ENCODE results near the gene MTERF4. TPM values are rescaled to one million over a fixed set of nuclear protein-coding genes. Genes with fewer than 3 reads are reported as not detected.

Gene MTERF4
- total RNA-seq, 2 experiments from 2014 or later, result 33.2 to 36.6 TPM

DNA sequence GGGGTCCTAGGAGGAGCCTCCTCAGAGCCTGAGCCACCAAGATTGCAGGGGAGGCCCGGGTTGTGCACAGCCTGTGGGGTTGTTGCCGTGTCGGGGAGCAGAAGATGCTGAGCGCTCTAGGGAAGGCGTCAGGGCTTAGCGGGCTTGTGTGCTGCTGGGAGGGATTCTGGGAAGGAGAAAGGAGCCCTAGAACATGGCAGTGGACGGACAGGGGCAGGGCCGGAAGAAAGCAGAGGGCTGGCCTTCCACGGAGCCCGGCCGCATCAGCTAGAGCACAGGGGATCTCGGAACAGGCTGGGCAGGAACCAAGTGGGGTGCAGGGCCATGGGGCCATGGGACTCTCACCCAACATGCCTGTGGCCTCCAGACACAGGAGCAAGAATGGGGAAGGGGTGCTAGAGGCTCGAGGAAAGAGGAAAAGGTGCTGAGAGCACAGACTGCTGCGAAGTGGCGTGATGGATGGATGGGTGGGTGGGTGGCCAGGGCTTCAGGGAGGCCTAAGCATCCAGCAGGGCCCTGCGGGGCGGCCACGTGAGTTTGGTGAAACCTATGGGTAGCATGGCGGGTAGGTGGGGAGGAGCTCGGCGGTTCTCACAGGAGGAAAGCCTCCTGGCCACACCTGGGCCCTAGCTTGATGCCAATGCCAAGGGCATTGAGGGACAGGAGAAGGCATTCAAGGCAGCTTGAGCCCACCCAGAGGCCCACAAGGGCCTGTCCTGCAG lies 35.8 kb downstream of the MTERF4 start:
- no peaks in the 10 kb centered on the region for H3K36me3 Mint-ChIP-seq (ENCODE audit: low read depth)
- H3K27ac Mint-ChIP-seq, result no peak overlapping the region
- H3K9me3 Mint-ChIP-seq, result no peaks in the 10 kb centered on the region
- intact Hi-C loops (cut with micrococcal nuclease), result no loop called here
- H3K4me3 Mint-ChIP-seq, result no peak overlapping the region
- TF ChIP-seq, protein P1, sequence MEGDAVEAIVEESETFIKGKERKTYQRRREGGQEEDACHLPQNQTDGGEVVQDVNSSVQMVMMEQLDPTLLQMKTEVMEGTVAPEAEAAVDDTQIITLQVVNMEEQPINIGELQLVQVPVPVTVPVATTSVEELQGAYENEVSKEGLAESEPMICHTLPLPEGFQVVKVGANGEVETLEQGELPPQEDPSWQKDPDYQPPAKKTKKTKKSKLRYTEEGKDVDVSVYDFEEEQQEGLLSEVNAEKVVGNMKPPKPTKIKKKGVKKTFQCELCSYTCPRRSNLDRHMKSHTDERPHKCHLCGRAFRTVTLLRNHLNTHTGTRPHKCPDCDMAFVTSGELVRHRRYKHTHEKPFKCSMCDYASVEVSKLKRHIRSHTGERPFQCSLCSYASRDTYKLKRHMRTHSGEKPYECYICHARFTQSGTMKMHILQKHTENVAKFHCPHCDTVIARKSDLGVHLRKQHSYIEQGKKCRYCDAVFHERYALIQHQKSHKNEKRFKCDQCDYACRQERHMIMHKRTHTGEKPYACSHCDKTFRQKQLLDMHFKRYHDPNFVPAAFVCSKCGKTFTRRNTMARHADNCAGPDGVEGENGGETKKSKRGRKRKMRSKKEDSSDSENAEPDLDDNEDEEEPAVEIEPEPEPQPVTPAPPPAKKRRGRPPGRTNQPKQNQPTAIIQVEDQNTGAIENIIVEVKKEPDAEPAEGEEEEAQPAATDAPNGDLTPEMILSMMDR (IDR thresholded peaks at IDR 0.05), result no peak
- ATAC-seq (no peak), DNase-seq (no peak)
- CTCF ChIA-PET, result no interaction called here
- peaks cover 4% of the 10 kb centered on the region for H3K4me1 Mint-ChIP-seq (ENCODE audit: low read depth)
- POLR2A ChIA-PET, result no interaction called here
- no peaks in the 10 kb centered on the region for H3K27me3 Mint-ChIP-seq

DNA sequence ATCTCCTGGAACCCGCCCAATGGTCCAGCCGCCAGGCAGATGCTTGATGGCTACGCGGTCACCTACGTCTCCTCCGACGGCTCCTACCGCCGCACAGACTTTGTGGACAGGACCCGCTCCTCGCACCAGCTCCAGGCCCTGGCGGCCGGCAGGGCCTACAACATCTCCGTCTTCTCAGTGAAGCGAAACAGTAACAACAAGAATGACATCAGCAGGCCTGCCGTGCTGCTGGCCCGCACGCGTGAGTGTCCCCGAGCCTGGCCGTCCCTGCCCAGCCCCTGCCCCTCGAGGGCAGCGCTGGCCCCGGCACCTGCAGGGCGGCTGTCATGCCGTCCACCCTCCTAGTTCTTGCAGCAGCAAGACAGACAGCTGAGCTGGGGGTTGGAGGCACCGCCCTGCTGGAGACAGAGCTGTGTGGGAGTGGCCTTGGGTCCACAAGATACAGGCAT lies 36.7 kb downstream of the MTERF4 start:
- ChIA-PET POLR2A (no interaction called here), CTCF (interaction anchor here (1.3 kb wide), 1 partner anchor 13 kb away, joined by 8 read pairs; no protein-coding TSS in a partner anchor)
- no peak overlapping the region for H3K27ac Mint-ChIP-seq

DNA sequence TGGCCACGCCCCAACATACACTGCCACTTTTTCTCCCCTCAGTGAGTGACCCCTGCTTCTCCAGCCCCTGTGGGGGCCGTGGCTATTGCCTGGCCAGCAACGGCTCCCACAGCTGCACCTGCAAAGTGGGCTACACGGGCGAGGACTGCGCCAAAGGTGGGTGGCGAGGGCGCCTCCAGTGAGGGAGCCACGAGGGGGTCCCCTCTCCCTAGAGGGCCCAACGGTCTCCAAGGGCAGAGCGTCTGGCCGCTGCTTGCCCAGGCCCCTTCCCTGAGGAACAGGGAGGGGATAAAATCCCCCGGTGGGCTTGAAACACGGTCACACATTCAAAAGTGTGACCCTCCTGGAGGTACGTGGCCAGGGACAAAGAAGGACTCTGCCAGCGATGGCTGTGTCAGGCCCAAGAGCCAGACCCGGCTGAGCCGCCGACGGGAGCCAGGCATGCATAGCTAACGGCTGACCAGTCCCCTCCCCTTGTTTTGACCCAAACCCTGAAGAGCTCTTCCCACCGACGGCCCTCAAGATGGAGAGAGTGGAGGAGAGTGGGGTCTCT lies 37.2 kb downstream of the MTERF4 start:
- DNase-seq (no peak), ATAC-seq (no peak)
- intact Hi-C loops (cut with micrococcal nuclease), result no loop called here
- CTCF ChIA-PET, result interaction anchor here (1.3 kb wide), 1 partner anchor 13 kb away, joined by 8 read pairs; no protein-coding TSS in a partner anchor
- H3K36me3 Mint-ChIP-seq (ENCODE audit: low read depth), result no peaks in the 10 kb centered on the region
- H3K27me3 Mint-ChIP-seq, result no peaks in the 10 kb centered on the region
- H3K27ac Mint-ChIP-seq, result no peak overlapping the region
- POLR2A ChIA-PET, result no interaction called here
- peaks cover 4% of the 10 kb centered on the region for H3K4me1 Mint-ChIP-seq (ENCODE audit: low read depth)
- TF ChIP-seq, protein P1 (IDR thresholded peaks at IDR 0.05), result no peak
- no peak overlapping the region for H3K4me3 Mint-ChIP-seq
- H3K9me3 Mint-ChIP-seq, result no peaks in the 10 kb centered on the region

More for the DNA sequence above, 36.7 kb downstream of the MTERF4 start:
- no peak overlapping the region for H3K4me3 Mint-ChIP-seq
- H3K27me3 Mint-ChIP-seq, result no peaks in the 10 kb centered on the region
- TF ChIP-seq, protein P1 (IDR thresholded peaks at IDR 0.05), result no peak
- H3K36me3 Mint-ChIP-seq (ENCODE audit: low read depth), result no peaks in the 10 kb centered on the region
- intact Hi-C loops (cut with micrococcal nuclease), result no loop called here
- DNase-seq, result no peak
- H3K4me1 Mint-ChIP-seq (ENCODE audit: low read depth), result peaks cover 4% of the 10 kb centered on the region
- ATAC-seq, result no peak
- no peaks in the 10 kb centered on the region for H3K9me3 Mint-ChIP-seq

DNA sequence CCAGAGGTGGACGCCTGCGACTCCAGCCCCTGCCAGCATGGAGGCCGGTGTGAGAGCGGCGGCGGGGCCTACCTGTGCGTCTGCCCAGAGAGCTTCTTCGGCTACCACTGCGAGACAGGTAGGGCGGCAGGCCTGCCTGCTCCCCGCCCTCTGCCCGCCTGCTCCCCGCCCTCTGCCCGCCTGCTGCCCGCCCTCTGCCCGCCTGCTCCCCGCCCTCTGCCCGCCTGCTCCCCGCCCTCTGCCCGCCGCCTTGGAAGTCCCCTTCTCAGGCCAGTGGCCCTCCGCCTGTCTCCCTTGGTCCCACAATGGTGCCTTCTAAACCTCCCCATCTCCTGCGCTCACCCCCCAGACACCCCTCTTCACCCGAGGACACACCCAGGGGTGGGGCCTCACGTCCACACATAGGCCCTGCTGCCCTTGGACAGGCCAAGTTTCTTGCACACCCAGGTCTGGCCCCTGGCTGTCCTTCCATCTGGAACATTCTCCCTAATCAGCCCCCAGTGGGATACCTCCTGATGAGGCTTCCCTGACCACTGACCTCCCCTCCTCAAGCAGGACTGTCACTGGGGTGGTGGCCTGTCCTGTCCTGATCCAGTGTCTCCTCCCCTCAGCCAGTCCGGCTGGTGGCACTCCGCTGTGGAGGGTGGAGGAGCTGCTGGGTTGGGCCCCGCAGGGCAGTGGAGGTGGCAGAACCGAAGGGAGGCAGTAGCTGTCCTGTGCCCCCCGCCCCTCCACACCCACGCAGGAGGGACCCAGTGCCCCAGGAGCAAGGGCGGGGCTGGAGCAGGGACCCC lies 37.9 kb downstream of the MTERF4 start:
- ATAC-seq, result peak; percentile 90
- Mint-ChIP-seq H3K36me3 (ENCODE audit: low read depth) (no peaks in the 10 kb centered on the region), H3K27ac (no peak overlapping the region), H3K27me3 (no peaks in the 10 kb centered on the region), H3K4me3 (peak overlapping the region; percentile 2), H3K9me3 (no peaks in the 10 kb centered on the region), H3K4me1 (ENCODE audit: low read depth) (peaks cover 4% of the 10 kb centered on the region)
- ChIA-PET CTCF (interaction anchor here (1.1 to 1.3 kb wide), 4 partner anchors 10 to 212 kb away, joined by 3 to 8 read pairs (median 4); no protein-coding TSS in a partner anchor), POLR2A (no interaction called here)
- peak; percentile 58 for DNase-seq
- TF ChIP-seq, protein P1 (IDR thresholded peaks at IDR 0.05), result no peak
- intact Hi-C loops (cut with micrococcal nuclease), result no loop called here

Data from activated CD8-positive, alpha-beta T cell treated with anti-CD3 and anti-CD28 coated beads for 36 hours (primary cell).